Measurements from ENCODE around the gene STX8.

The STX8 gene

GRCh38 chr17:9242983-9243382, 332.6 kb downstream of the STX8 start:
- no peak for DNase-seq (ENCODE audit: low read depth in 2 of 3, low spot score in 1 of 3)

DNA sequence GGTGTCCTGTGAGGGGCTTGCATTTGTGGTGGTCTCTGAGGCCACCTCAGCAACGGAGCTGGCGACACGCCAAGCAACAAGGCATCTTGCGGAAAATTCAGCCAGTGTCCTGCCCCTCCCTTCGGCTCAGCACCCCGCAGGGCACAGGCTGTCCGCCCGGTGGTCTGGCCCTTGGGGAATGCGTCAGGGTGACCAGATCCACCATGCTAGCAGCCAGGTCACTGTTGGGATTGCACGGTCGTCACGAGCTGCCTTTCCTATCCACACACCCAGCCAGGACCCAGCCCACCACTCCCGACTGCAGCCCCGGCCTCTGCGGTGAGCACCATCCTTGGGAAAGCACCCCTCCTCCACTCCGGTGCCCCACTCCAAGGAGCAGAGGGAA, 333.1 kb downstream of the STX8 start:
- no peak for DNase-seq (ENCODE audit: low read depth in 2 of 3, low spot score in 1 of 3)

GRCh38 chr17:9241774-9242496, 333.7 kb downstream of the STX8 start:
- no peak for DNase-seq (ENCODE audit: low read depth in 2 of 3, low spot score in 1 of 3)

- no peak for DNase-seq (ENCODE audit: low read depth in 2 of 3, low spot score in 1 of 3)
Measured at GRCh38 chr17:9241371-9241712, 334.3 kb downstream of the STX8 start.

GRCh38 chr17:9240659-9241370, 334.8 kb downstream of the STX8 start:
- DNase-seq (ENCODE audit: low read depth in 2 of 3, low spot score in 1 of 3): no peak

DNA sequence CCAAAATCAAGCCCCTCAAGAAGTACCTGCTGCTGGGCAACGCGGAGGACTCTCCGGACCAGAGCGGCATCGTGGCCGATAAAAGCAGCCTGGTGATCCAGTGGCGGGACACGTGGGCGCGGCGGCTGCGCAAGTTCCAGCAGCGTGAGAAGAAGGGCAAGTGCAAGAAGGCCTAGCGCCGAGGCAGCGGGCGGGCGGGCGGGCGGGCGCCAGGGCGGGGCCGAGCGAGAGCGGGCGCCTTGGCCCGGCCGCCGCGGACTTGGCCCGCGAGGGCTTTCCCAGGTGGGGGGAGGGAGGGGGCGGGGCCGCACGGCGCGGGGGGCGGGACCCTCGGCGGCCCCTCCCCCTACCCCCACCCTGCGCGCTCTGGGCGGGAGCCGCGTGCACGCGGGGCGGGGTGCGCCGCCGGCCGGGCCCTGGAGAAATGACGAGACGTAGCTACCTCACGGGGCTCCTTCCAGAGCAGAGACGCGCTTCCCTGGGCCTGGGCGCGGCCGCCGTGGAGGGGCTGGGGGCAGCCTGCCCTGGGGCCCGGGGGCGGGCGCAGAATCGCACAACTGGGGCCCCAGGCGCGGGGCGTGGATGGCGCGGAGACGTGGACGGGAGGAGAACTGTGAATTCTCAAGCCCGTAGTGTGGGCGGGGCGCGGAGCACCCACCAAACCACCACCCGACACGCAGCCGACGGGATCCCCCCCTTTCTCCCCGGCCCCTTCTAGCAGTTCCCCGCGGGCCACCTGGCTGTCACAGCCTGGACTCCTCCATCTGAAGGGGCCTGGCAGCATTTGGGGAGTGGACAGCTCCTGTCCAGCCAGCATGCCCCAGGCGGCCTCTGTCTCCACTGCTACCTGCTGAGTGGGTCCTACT, 335.6 kb downstream of the STX8 start:
- DNase-seq (ENCODE audit: low read depth in 2 of 3, low spot score in 1 of 3): peak in 2 of 3 donors; percentile 43 to 49

GRCh38 chr17:9239246-9239792, 336.3 kb downstream of the STX8 start:
- DNase-seq (ENCODE audit: low read depth in 2 of 3, low spot score in 1 of 3): no peak

- DNase-seq (ENCODE audit: low read depth in 2 of 3, low spot score in 1 of 3): no peak
Measured at GRCh38 chr17:9238340-9239245, 337.0 kb downstream of the STX8 start.

GRCh38 chr17:9237661-9238301, 337.8 kb downstream of the STX8 start:
- no peak for DNase-seq (ENCODE audit: low read depth in 2 of 3, low spot score in 1 of 3)

GRCh38 chr17:9237053-9237410, 338.6 kb downstream of the STX8 start:
- no peak for DNase-seq (ENCODE audit: low read depth in 2 of 3, low spot score in 1 of 3)

DNA sequence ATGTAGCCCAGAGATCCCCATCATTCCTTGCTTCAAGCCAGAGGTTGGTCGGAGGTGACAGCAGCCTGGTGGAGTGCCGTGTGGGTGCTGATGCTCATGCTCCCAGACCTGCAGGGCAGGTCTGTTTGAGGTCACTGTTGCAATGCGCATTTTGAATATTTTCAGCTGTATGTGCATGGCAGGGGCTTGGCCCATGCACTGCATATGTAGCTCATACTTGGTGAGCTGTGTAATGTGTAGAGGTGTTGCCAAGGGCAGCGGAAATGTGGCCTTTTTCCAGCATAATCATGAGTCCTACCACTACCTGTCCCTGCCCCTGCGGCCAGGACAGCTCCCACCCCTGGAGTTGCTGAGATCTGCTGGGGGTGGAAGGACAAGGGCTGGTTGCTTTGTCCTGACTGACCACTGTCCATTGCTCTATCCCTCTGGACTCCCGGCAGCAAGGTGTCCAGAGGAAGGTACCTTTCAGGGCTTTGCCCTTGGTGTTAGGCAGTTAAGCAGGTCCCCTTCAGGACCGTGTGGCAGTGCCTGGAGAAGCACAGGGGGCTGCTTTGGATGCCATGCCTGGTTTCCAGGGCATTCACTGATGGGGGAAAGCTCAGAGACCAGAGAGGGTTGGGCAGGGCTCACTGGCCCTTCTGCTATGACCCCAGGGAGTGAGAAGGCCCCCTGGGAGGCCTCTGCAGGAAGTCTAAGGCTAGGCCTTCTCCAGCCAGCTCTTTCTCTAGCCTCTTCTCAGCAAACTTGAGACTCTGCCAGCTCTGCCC, 339.2 kb downstream of the STX8 start:
- DNase-seq (ENCODE audit: low read depth in 2 of 3, low spot score in 1 of 3): no peak

GRCh38 chr17:9235346-9235745, 340.3 kb downstream of the STX8 start:
- no peak for DNase-seq (ENCODE audit: low read depth in 2 of 3, low spot score in 1 of 3)

GRCh38 chr17:9234389-9234945, 341.2 kb downstream of the STX8 start:
- no peak for DNase-seq (ENCODE audit: low read depth in 2 of 3, low spot score in 1 of 3)

- DNase-seq (ENCODE audit: low read depth in 2 of 3, low spot score in 1 of 3): no peak
Measured at GRCh38 chr17:9233761-9234160, 341.9 kb downstream of the STX8 start.

DNA sequence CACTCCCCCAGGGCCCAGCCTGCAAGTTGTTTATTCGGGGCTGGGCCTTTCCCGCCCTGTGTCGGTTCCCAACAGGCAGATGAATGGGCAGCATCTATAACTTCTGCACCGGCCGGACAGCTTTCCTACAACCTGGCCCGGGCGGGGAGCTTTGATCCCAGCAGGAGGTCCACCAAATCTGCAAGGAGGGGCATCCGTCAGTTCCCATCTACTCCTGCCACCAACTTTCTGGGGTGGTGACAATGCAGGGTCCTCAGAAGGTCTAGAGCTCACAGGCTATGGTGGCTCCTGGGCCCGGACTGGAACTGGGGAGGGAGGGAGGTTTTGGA, 342.4 kb downstream of the STX8 start:
- no peak for DNase-seq (ENCODE audit: low read depth in 2 of 3, low spot score in 1 of 3)

GRCh38 chr17:9232591-9233270, 342.9 kb downstream of the STX8 start:
- DNase-seq (ENCODE audit: low read depth in 2 of 3, low spot score in 1 of 3): no peak

DNA sequence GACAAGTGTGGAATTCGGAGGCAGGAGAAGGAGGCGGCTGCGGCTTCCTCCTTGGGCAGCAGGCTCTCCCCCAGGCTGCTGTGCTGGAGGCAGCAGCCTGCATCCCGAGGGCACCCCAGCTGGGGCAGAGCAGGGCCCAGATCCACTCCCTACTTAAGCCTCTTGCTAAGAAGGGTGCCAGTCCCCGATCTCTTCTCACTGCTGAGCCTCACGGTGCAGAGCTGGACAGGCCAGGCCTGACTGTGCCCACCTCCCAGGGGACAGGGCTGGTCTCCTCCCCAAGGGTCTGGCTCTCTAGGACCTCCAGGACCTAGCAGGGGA, 343.5 kb downstream of the STX8 start:
- DNase-seq (ENCODE audit: low read depth in 2 of 3, low spot score in 1 of 3): no peak

GRCh38 chr17:9231449-9232154, 344.0 kb downstream of the STX8 start:
- DNase-seq (ENCODE audit: low read depth in 2 of 3, low spot score in 1 of 3): no peak
